ENCODE data around the gene BRD1.
A peak's percentile ranks its signal among the peaks of the same experiment; 100 is the strongest.

Gene BRD1

DNA sequence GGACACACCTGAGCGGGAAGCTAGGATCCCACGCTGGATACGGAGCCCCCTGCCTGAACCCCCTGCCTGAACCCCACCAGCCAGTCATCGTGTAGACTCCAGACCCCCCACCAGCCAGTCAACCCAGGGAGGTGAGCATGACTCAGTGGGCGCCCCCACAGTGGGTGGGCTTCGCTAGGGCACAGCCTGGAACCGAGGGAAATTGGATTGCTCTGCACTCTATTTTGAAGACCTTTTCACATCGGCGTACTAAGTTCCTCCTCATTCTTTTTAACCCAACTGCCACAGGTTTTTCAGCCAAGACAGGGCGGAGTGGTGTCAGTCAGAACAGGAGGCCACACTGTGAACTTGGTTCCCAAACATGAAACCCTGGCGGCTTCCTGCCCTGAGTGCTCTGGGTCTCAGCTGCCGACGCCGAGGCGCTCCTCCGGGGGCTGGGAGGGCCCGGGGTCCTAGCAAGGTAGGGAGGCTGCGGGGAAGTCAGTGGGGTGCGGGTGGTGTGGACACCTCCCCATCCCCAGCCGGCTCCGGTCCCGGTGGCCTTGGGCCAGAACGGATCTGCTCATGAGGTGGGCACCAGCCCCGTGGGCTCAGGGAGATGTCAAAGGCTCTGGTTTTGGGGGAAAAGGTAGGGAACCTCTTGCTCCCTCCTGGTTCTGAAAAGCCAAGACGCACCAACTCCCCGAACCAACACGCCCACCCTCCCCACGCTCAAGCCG, 57.0 kb downstream of the BRD1 start:
- no peak for DNase-seq (ENCODE audit: extremely low spot score)
- ChIA-PET POLR2A (no interaction called here), CTCF (no interaction called here)
- TF ChIP-seq, protein P1, sequence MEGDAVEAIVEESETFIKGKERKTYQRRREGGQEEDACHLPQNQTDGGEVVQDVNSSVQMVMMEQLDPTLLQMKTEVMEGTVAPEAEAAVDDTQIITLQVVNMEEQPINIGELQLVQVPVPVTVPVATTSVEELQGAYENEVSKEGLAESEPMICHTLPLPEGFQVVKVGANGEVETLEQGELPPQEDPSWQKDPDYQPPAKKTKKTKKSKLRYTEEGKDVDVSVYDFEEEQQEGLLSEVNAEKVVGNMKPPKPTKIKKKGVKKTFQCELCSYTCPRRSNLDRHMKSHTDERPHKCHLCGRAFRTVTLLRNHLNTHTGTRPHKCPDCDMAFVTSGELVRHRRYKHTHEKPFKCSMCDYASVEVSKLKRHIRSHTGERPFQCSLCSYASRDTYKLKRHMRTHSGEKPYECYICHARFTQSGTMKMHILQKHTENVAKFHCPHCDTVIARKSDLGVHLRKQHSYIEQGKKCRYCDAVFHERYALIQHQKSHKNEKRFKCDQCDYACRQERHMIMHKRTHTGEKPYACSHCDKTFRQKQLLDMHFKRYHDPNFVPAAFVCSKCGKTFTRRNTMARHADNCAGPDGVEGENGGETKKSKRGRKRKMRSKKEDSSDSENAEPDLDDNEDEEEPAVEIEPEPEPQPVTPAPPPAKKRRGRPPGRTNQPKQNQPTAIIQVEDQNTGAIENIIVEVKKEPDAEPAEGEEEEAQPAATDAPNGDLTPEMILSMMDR (IDR thresholded peaks at IDR 0.05; ENCODE audit: control extremely low read depth, extremely low read depth, low read depth, missing control alignments): no peak

- POLR2A ChIA-PET: no interaction called here
- CTCF ChIA-PET: no interaction called here
- no peak for DNase-seq (ENCODE audit: extremely low spot score)
- TF ChIP-seq, protein P1 (IDR thresholded peaks at IDR 0.05; ENCODE audit: control extremely low read depth, extremely low read depth, low read depth, missing control alignments): no peak
These were observed 57.8 kb downstream of the BRD1 start for GRCh38 chr22:49769691-49770546.

GRCh38 chr22:49768951-49769690, 58.6 kb downstream of the BRD1 start:
- no peak for DNase-seq (ENCODE audit: extremely low spot score)
- POLR2A ChIA-PET: interaction anchor here (0.6 kb wide), 1 partner anchor 23 kb away, joined by 3 read pairs; no protein-coding TSS in a partner anchor
- TF ChIP-seq, protein P1 (IDR thresholded peaks at IDR 0.05; ENCODE audit: control extremely low read depth, extremely low read depth, low read depth, missing control alignments): no peak
- CTCF ChIA-PET: interaction anchor here (3.2 kb wide), 1 partner anchor 262 kb away, joined by 20 read pairs; no protein-coding TSS in a partner anchor

DNA sequence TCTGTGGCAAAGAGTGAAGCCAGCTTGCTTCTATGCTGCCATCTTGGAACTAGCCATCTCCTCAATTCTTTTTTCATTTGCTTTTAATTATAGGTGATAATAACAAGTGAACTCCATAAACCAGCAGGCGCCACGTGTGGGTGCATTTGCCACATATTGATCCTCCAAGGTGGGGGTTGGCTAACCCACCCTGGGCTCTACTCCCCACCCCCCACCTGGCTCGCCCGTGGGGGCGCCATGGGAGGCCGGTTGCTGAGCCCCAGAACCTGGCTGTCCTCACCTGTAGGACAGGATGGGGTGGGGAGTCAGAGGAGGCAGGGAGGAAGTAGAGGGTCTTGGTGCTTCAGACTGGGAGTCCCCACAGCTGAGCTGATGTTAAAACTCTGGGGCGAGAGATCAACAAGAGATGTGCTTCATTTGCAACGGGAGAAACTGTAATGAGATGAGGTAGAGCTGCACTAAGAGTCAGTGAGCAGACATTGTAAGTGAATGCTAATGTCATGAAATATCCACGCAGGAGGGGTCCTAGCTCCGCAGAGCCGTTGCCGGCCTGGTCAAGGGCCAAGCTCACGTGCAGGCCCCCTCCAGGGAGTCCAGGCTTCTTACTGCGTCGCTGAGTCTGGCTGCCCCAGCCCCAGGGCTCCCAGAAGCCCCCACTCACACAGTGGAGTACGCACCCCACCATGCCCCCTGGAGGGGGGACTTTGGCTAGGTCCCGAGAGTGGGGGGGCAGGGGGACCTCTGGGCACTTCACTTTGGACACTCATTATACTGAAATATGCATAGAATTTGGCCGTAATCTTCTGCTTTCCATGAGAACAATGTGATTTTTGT, 59.4 kb downstream of the BRD1 start:
- POLR2A ChIA-PET: no interaction called here
- DNase-seq (ENCODE audit: extremely low spot score): no peak
- CTCF ChIA-PET: interaction anchor here (0.7 to 3.2 kb wide), 12 partner anchors 8 to 440 kb away, joined by 3 to 20 read pairs (median 4); no protein-coding TSS in a partner anchor
- TF ChIP-seq, protein P1 (IDR thresholded peaks at IDR 0.05; ENCODE audit: control extremely low read depth, extremely low read depth, low read depth, missing control alignments): no peak

DNA sequence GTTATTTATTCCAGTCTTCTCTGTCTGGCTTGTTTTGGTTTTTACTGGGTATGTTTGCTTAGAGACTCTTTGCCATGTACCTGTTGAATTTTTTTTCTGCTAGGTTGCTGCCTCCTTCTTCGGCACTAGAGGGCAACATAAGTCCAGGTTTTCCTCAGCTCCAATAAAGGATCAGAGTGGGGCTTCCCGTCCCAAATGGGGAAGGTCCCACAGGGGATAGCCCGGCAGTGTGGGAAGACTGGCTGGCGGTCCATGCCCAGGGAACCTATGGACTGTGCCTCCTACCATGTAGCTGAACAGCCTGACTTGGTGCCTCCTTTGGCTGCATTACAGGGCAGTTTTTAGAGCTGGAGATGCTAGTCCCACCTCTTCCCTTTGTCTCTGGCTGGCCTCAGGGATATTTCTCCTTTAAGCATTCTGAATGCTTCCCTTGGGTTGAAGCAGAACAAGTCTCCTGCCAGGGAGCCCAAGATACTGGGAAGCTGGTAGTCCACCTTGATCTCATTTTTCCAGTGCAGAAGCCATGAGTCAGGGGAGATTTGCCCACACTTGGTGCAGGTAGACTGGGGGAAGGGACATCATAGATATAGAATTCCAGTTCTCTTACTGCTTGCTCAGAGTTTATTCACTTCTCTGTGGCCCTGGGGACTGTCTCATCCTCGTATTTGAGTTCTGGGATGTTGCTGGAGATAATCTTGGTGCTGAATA, 60.2 kb downstream of the BRD1 start:
- DNase-seq (ENCODE audit: extremely low spot score): peak; percentile 65
- POLR2A ChIA-PET: no interaction called here
- CTCF ChIA-PET: interaction anchor here (0.7 to 3.2 kb wide), 12 partner anchors 9 to 441 kb away, joined by 3 to 20 read pairs (median 4); no protein-coding TSS in a partner anchor
- TF ChIP-seq, protein P1 (IDR thresholded peaks at IDR 0.05; ENCODE audit: control extremely low read depth, extremely low read depth, low read depth, missing control alignments): peak; percentile 69

Measured in GM10248 (cell line).